ENCODE results near the gene LHFPL6.

DNA sequence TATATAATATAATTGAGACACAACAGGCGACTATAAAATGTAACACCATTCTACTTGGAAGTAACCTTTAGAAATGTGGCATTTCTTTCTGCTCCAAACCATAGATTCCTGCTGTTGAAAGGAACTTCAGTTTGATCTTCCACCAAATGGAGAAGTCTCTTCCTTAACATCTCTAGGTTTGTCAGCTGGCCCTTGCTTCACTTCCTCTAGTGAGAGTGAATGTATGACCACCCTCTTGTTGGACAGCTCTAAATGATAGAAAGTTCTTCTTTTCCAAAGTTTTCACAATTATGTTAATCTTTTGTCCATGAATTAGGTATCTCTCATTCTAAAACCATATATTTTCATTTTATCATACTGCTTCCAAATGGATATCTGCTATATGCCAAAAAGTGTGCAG lies 38.7 kb upstream of the LHFPL6 start:
- TF ChIP-seq POLR2A (IDR thresholded peaks at IDR 0.05; ENCODE audit: extremely low read depth, insufficient read length) (no peak), MYC (IDR thresholded peaks at IDR 0.05; ENCODE audit: low read depth, low read length) (0 out of 2 replicates have a peak, but pooled peaks have one; percentile 25), MAX (IDR thresholded peaks at IDR 0.05; ENCODE audit: low read depth, low read length) (no peak)
- TF ChIP-seq, protein P1, sequence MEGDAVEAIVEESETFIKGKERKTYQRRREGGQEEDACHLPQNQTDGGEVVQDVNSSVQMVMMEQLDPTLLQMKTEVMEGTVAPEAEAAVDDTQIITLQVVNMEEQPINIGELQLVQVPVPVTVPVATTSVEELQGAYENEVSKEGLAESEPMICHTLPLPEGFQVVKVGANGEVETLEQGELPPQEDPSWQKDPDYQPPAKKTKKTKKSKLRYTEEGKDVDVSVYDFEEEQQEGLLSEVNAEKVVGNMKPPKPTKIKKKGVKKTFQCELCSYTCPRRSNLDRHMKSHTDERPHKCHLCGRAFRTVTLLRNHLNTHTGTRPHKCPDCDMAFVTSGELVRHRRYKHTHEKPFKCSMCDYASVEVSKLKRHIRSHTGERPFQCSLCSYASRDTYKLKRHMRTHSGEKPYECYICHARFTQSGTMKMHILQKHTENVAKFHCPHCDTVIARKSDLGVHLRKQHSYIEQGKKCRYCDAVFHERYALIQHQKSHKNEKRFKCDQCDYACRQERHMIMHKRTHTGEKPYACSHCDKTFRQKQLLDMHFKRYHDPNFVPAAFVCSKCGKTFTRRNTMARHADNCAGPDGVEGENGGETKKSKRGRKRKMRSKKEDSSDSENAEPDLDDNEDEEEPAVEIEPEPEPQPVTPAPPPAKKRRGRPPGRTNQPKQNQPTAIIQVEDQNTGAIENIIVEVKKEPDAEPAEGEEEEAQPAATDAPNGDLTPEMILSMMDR (IDR thresholded peaks at IDR 0.05; ENCODE audit: low read depth, low read length): no peak
